ENCODE data around the gene ITGBL1. TPM values are rescaled to one million over a fixed set of nuclear protein-coding genes. Genes with fewer than 3 reads are reported as not detected.

ITGBL1 gene
- total RNA-seq, 1 experiment from 2014 or later, result not detected

GRCh38 chr13:101552286-101552685 is 99.8 kb downstream of the ITGBL1 start:
- Histone ChIP-seq H3K9me3 (no peaks in the 10 kb centered on the region), H3K4me1 (no peaks in the 10 kb centered on the region), H3K4me3 (ENCODE audit: low read depth, low read length) (no peak overlapping the region), H3K27me3 (replicated peaks; ENCODE audit: control insufficient read depth, insufficient read depth, low read length) (no peaks in the 10 kb centered on the region), H3K36me3 (ENCODE audit: control insufficient read depth, insufficient read depth, low read length) (no peaks in the 10 kb centered on the region)
- H3K27me3 Mint-ChIP-seq (ENCODE audit: insufficient read depth, unreplicated experiment), result peaks cover 5% of the 10 kb centered on the region
- CTCF ChIA-PET, result no interaction called here
- no TSS peak for BruUV-seq (replicated peaks)
- no peaks in the 10 kb centered on the region for H3K4me1 Mint-ChIP-seq (ENCODE audit: low read depth, unreplicated experiment)
- H3K4me3 Mint-ChIP-seq (ENCODE audit: unreplicated experiment), result no peak overlapping the region
- no peaks in the 10 kb centered on the region for H3K36me3 Mint-ChIP-seq (ENCODE audit: insufficient read depth, unreplicated experiment)
- POLR2A ChIA-PET, result no interaction called here
- intact Hi-C loops (cut with micrococcal nuclease; ENCODE audit: unreplicated experiment), result no loop called here
- no peaks in the 10 kb centered on the region for H3K9me3 Mint-ChIP-seq (ENCODE audit: unreplicated experiment)
- H3K27ac Mint-ChIP-seq (ENCODE audit: unreplicated experiment), result no peak overlapping the region
- no peak for DNase-seq
- no peak for TF ChIP-seq CTCF (IDR thresholded peaks at IDR 0.05; ENCODE audit: insufficient read depth in 1 of 2, low read depth in 1 of 2, low read length in 1 of 2, severe bottlenecking in 1 of 2, unreplicated experiment in 1 of 2)

GRCh38 chr13:101552786-101553185 is 100.3 kb downstream of the ITGBL1 start:
- Histone ChIP-seq H3K36me3 (ENCODE audit: control insufficient read depth, insufficient read depth, low read length) (no peaks in the 10 kb centered on the region), H3K27me3 (replicated peaks; ENCODE audit: control insufficient read depth, insufficient read depth, low read length) (no peaks in the 10 kb centered on the region), H3K4me3 (ENCODE audit: low read depth, low read length) (no peak overlapping the region), H3K4me1 (no peaks in the 10 kb centered on the region), H3K9me3 (no peaks in the 10 kb centered on the region)
- Mint-ChIP-seq H3K4me3 (ENCODE audit: unreplicated experiment) (no peak overlapping the region), H3K4me1 (ENCODE audit: low read depth, unreplicated experiment) (no peaks in the 10 kb centered on the region), H3K27ac (ENCODE audit: unreplicated experiment) (no peak overlapping the region), H3K27me3 (ENCODE audit: insufficient read depth, unreplicated experiment) (peaks cover 5% of the 10 kb centered on the region), H3K36me3 (ENCODE audit: insufficient read depth, unreplicated experiment) (no peaks in the 10 kb centered on the region), H3K9me3 (ENCODE audit: unreplicated experiment) (no peaks in the 10 kb centered on the region)
- TF ChIP-seq CTCF (IDR thresholded peaks at IDR 0.05; ENCODE audit: insufficient read depth in 1 of 2, low read depth in 1 of 2, low read length in 1 of 2, severe bottlenecking in 1 of 2, unreplicated experiment in 1 of 2), result no peak
- BruUV-seq (replicated peaks), result no TSS peak
- CTCF ChIA-PET, result no interaction called here
- POLR2A ChIA-PET, result no interaction called here
- intact Hi-C loops (cut with micrococcal nuclease; ENCODE audit: unreplicated experiment), result no loop called here
- DNase-seq, result no peak

GRCh38 chr13:101554420-101555125 is 102.1 kb downstream of the ITGBL1 start:
- Mint-ChIP-seq H3K27me3 (ENCODE audit: insufficient read depth, unreplicated experiment) (peaks cover 5% of the 10 kb centered on the region), H3K9me3 (ENCODE audit: unreplicated experiment) (no peaks in the 10 kb centered on the region), H3K27ac (ENCODE audit: unreplicated experiment) (no peak overlapping the region), H3K36me3 (ENCODE audit: insufficient read depth, unreplicated experiment) (no peaks in the 10 kb centered on the region), H3K4me3 (ENCODE audit: unreplicated experiment) (no peak overlapping the region), H3K4me1 (ENCODE audit: low read depth, unreplicated experiment) (no peaks in the 10 kb centered on the region)
- ChIA-PET POLR2A (no interaction called here), CTCF (interaction anchor here (0.6 kb wide), 1 partner anchor 38 kb away, joined by 3 read pairs; no protein-coding TSS in a partner anchor)
- H3K36me3 ChIP-seq (ENCODE audit: control insufficient read depth, insufficient read depth, low read length), result no peaks in the 10 kb centered on the region
- no peaks in the 10 kb centered on the region for H3K9me3 ChIP-seq
- intact Hi-C loops (cut with micrococcal nuclease; ENCODE audit: unreplicated experiment), result no loop called here
- DNase-seq, result no peak
- H3K4me3 ChIP-seq (ENCODE audit: low read depth, low read length), result no peak overlapping the region
- TF ChIP-seq CTCF (IDR thresholded peaks at IDR 0.05; ENCODE audit: insufficient read depth in 1 of 2, low read depth in 1 of 2, low read length in 1 of 2, severe bottlenecking in 1 of 2, unreplicated experiment in 1 of 2), result no peak
- H3K27me3 ChIP-seq (replicated peaks; ENCODE audit: control insufficient read depth, insufficient read depth, low read length), result no peaks in the 10 kb centered on the region
- H3K4me1 ChIP-seq, result no peaks in the 10 kb centered on the region
- BruUV-seq (replicated peaks), result no TSS peak

Data from Caco-2 (cell line).